T-helper 17 cell (primary cell): ENCODE data around the gene SLC25A43. TPM values are rescaled to one million over a fixed set of nuclear protein-coding genes. Genes with fewer than 3 reads are reported as not detected.

ENCODE experiments used
- ATAC-seq: fragments of 150-1000 bp; cut with Tn5 transposase; 2 replicates; pipeline ENCODE4 v1.10.0; 2021; ENCODE audit warnings: mild to moderate bottlenecking, moderate library complexity
- DNase-seq, 3 donors: peaks; one replicate each; pipeline versions ENCODE4 v3.0.0 to v3.0.0-alpha.2; 2020 to 2021
- H3K9me3 ChIP-seq: one replicate; pipeline ENCODE4 v1.7.0; 2013; ENCODE audit warnings: low read length, mild to moderate bottlenecking; ENCODE audit not compliant: control insufficient read depth, poor library complexity, severe bottlenecking
- H3K27ac Mint-ChIP-seq: one replicate; pipeline ENCODE4 v1.8.0; 2022; ENCODE audit warnings: mild to moderate bottlenecking, moderate library complexity, mixed read lengths
- H3K27me3 Mint-ChIP-seq: one replicate; pipeline ENCODE4 v1.8.0; 2022; ENCODE audit warnings: mixed read lengths
- H3K36me3 Mint-ChIP-seq: one replicate; pipeline ENCODE4 v1.8.0; 2022; ENCODE audit warnings: low read depth, mixed read lengths
- H3K4me1 Mint-ChIP-seq: one replicate; pipeline ENCODE4 v1.8.0; 2022; ENCODE audit warnings: mild to moderate bottlenecking, mixed read lengths
- H3K4me3 Mint-ChIP-seq: one replicate; pipeline ENCODE4 v1.8.0; 2022; ENCODE audit warnings: mild to moderate bottlenecking, moderate library complexity, mixed read lengths
- total RNA-seq, 4 donors: library from RNA in 2 of 4; stranded (reverse) in 2 of 4; gene quantifications; one replicate each; pipeline ENCODE4 v1.2.3 and lab custom pipeline; 2022 to 2026

Gene SLC25A43
- total RNA-seq, 2 donors from 2014 or later, result 3.6 to 6.1 TPM

GRCh38 chrX:119501511-119502148 lies 102.5 kb downstream of the SLC25A43 start:
- Mint-ChIP-seq H3K36me3 (no peaks in the 10 kb centered on the region), H3K4me3 (no peak overlapping the region), H3K27me3 (no peaks in the 10 kb centered on the region), H3K4me1 (peaks cover 12% of the 10 kb centered on the region), H3K27ac (no peak overlapping the region)
- H3K9me3 ChIP-seq, result no peaks in the 10 kb centered on the region
- DNase-seq (no peak), ATAC-seq (no peak)

DNA sequence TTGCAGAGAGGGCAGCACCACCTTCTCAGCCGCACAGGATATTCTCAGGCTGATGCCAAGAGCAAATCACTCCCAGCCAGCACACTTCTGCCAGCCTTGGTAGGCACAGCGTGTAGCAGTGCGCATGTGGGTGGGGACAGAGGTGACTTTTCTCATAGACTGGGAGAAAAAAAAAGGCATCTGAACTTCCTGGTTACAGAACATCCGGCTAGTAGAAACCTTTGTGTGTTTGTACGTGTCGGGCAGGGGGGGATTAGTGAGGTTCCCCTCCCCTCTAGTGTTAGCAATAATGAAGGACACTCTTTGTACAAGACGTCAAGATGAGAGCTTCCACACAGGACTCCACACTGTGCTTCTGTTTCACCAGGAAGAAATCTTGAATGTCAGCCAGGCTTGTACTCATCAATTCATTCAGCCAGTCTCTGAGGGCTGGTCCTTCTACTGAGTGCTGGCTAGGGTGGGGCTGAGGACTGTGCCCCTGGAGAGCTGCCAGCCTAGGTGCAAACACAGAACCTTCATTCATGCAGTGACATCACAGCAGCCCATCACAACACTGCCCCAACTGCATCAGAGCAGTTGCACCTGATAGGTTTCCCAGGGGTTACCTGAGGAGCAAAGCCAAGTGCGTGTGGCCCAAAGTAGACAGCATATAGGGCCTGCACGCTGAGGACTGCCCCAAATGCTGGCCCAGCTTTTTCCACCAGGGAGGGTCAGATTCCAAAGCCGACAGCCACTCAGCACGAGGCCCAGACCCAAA lies 103.8 kb downstream of the SLC25A43 start:
- ATAC-seq (peak; percentile 88), DNase-seq (no peak)
- no peak overlapping the region for H3K27ac Mint-ChIP-seq
- no peaks in the 10 kb centered on the region for H3K36me3 Mint-ChIP-seq
- H3K27me3 Mint-ChIP-seq, result no peaks in the 10 kb centered on the region
- H3K4me1 Mint-ChIP-seq, result peaks cover 6% of the 10 kb centered on the region
- no peaks in the 10 kb centered on the region for H3K9me3 ChIP-seq
- no peak overlapping the region for H3K4me3 Mint-ChIP-seq

- DNase-seq, result no peak
- Mint-ChIP-seq H3K27me3 (no peaks in the 10 kb centered on the region), H3K4me3 (no peak overlapping the region), H3K27ac (no peak overlapping the region), H3K4me1 (peaks cover 6% of the 10 kb centered on the region), H3K36me3 (no peaks in the 10 kb centered on the region)
- ATAC-seq, result no peak
- no peaks in the 10 kb centered on the region for H3K9me3 ChIP-seq
Observed at GRCh38 chrX:119503484-119503861, 104.3 kb downstream of the SLC25A43 start.

Other genes with a start within 250 kb of the SLC25A43 start
- gene PGRMC1, start 163.1 kb upstream of the SLC25A43 start, total RNA-seq, result 10 to 100 TPM; 10.6 to 67.5 TPM
- 100 to 1,000 TPM; 153 to 157 TPM for gene SLC25A5, start 69.1 kb downstream of the SLC25A43 start, total RNA-seq
- gene STEEP1, start 166.1 kb downstream of the SLC25A43 start, total RNA-seq, result 10 to 100 TPM; 21.3 to 23.8 TPM
- gene UBE2A, start 175.2 kb downstream of the SLC25A43 start, total RNA-seq, result 10 to 100 TPM; 75.3 to 87.2 TPM
- 10 to 100 TPM in 1 of 2 donors, 1 to 10 TPM in 1; 9.9 to 10.8 TPM for gene NKRF, start 207.1 kb downstream of the SLC25A43 start, total RNA-seq